GM23338 (cell line): Measurements from ENCODE around the gene IQCM. TPM values are rescaled to one million over a fixed set of nuclear protein-coding genes. Genes with fewer than 3 reads are reported as not detected.

ENCODE experiments used
- ATAC-seq: fragments of 200-7000 bp; cut with Tn5 transposase; 3 replicates; pipeline ENCODE4 v1.9.1; 2020
- DNase-seq: peaks from one replicate; pipeline ENCODE4 v3.0.0-alpha.2; 2015; ENCODE audit warnings: low spot score
- H2AFZ ChIP-seq: fragments of 200-600 bp; sonication (generic); 2 replicates; pipeline ENCODE4 v1.8.0; 2016; ENCODE audit warnings: antibody characterized with exemption, mild to moderate bottlenecking, moderate library complexity
- H3F3A ChIP-seq: fragments of 200-600 bp; sonication (generic); replicated peaks from 2 replicates; pipeline ENCODE4 v1.8.0; 2017; ENCODE audit warnings: antibody characterized with exemption, mixed run types, low read depth
- H3K27ac ChIP-seq: fragments of 200-600 bp; sonication (generic); 2 replicates; pipeline ENCODE4 v1.6.1; 2016; ENCODE audit warnings: low read depth
- H3K27me3 ChIP-seq: fragments of 200-600 bp; sonication (generic); 2 replicates; pipeline ENCODE4 v1.8.0; 2016; ENCODE audit warnings: mild to moderate bottlenecking, mixed run types, moderate library complexity; ENCODE audit not compliant: insufficient read depth
- H3K36me3 ChIP-seq: fragments of 200-600 bp; sonication (generic); 2 replicates; pipeline ENCODE4 v1.8.0; 2016; ENCODE audit warnings: mild to moderate bottlenecking; ENCODE audit not compliant: insufficient read depth
- H3K4me1 ChIP-seq: fragments of 200-600 bp; sonication (generic); 2 replicates; pipeline ENCODE4 v1.8.0; 2016; ENCODE audit warnings: mild to moderate bottlenecking, moderate library complexity; ENCODE audit not compliant: insufficient read depth
- H3K4me2 ChIP-seq: fragments of 200-600 bp; sonication (generic); 2 replicates; pipeline ENCODE4 v1.7.1; 2017; ENCODE audit warnings: mixed run types
- H3K4me3 ChIP-seq: fragments of 200-600 bp; sonication (generic); 2 replicates; pipeline ENCODE4 v1.6.1; 2016; ENCODE audit warnings: mixed run types
- H3K79me2 ChIP-seq: fragments of 200-600 bp; sonication (generic); replicated peaks from 2 replicates; pipeline ENCODE4 v1.8.0; 2017; ENCODE audit warnings: mild to moderate bottlenecking; ENCODE audit not compliant: insufficient read depth
- H3K9me2 ChIP-seq: fragments of 200-600 bp; sonication (generic); 2 replicates; pipeline ENCODE4 v1.8.0; 2017; ENCODE audit not compliant: insufficient read depth
- H4K20me1 ChIP-seq: fragments of 200-600 bp; sonication (generic); replicated peaks from 2 replicates; pipeline ENCODE4 v1.8.0; 2017; ENCODE audit warnings: mild to moderate bottlenecking; ENCODE audit not compliant: insufficient read depth
- H3K27ac Mint-ChIP-seq: 2 replicates; pipeline ENCODE4 v1.8.0; 2020; ENCODE audit warnings: inconsistent platforms, mild to moderate bottlenecking, moderate library complexity, mixed read lengths
- H3K27me3 Mint-ChIP-seq: 3 replicates; pipeline ENCODE4 v1.8.0; 2022; ENCODE audit warnings: low read depth, mild to moderate bottlenecking, moderate library complexity, mixed read lengths, inconsistent platforms; ENCODE audit not compliant: insufficient read depth, poor library complexity
- H3K36me3 Mint-ChIP-seq: 3 replicates; pipeline ENCODE4 v1.8.0; 2021; ENCODE audit warnings: low read depth, mild to moderate bottlenecking, inconsistent platforms, moderate library complexity, mixed read lengths
- H3K4me1 Mint-ChIP-seq: 3 replicates; pipeline ENCODE4 v1.8.0; 2020; ENCODE audit warnings: mild to moderate bottlenecking, inconsistent platforms, mixed read lengths
- H3K4me3 Mint-ChIP-seq: 3 replicates; pipeline ENCODE4 v1.8.0; 2021; ENCODE audit warnings: moderate library complexity, mild to moderate bottlenecking, inconsistent platforms, mixed read lengths
- H3K9me3 Mint-ChIP-seq: 3 replicates; pipeline ENCODE4 v1.8.0; 2020; ENCODE audit warnings: moderate library complexity, mild to moderate bottlenecking, inconsistent platforms, mixed read lengths
- CTCF ChIP-seq, 2 experiments: fragments of 200-600 bp in 1 of 2; sonication (generic) in 1 of 2; conservative IDR thresholded peaks; 2 replicates each; pipeline versions ENCODE4 v1.5.1 to v1.6.1; 2016 to 2017; ENCODE audit warnings: antibody characterized with exemption in 2 of 2, low read depth in 2 of 2, mild to moderate bottlenecking in 2 of 2, moderate library complexity in 1 of 2
- EZH2 ChIP-seq: fragments of 200-600 bp; sonication (generic); IDR thresholded peaks from one replicate; pipeline ENCODE4 v1.8.0; 2017; ENCODE audit warnings: antibody characterized with exemption, mild to moderate bottlenecking, low read depth; ENCODE audit not compliant: unreplicated experiment
- JUNB ChIP-seq: IDR thresholded peaks from one replicate; pipeline ENCODE4 v1.6.1; 2016; ENCODE audit warnings: antibody characterized with exemption; ENCODE audit not compliant: unreplicated experiment
- NANOG ChIP-seq: IDR thresholded peaks from 2 replicates; pipeline ENCODE4 v1.6.1; 2016; ENCODE audit warnings: antibody characterized with exemption, borderline replicate concordance
- POLR2AphosphoS5 ChIP-seq: IDR thresholded peaks from 2 replicates; pipeline ENCODE4 v1.6.1; 2016; ENCODE audit warnings: antibody characterized with exemption, low read depth
- REST ChIP-seq: IDR thresholded peaks from one replicate; pipeline ENCODE4 v1.6.1; 2018; ENCODE audit warnings: antibody characterized with exemption; ENCODE audit not compliant: unreplicated experiment
- STAT1 ChIP-seq: IDR thresholded peaks from one replicate; pipeline ENCODE4 v1.6.1; 2016; ENCODE audit warnings: antibody characterized with exemption; ENCODE audit not compliant: unreplicated experiment
- ZNF114 ChIP-seq: fragments of 250-450 bp; sonication (Bioruptor Pico); IDR thresholded peaks from 2 replicates; pipeline ENCODE4 v1.5.0; 2020; ENCODE audit warnings: mild to moderate bottlenecking, moderate library complexity
- ZNF331 ChIP-seq: fragments of 250-450 bp; sonication (Bioruptor Pico); IDR thresholded peaks from 2 replicates; pipeline ENCODE4 v1.5.0; 2020; ENCODE audit warnings: low read depth, mild to moderate bottlenecking, moderate library complexity
- polyA plus RNA-seq: library from polyadenylated mRNA; unstranded; fragments of >200 nt; fragmentation: Nextera tagmentation; extraction: Ambion mirVana; gene quantifications from 2 replicates; pipeline ENCODE4 v1.2.1, GENCODE V29; 2016
- total RNA-seq: library from RNA; depleted of rRNA; stranded (reverse); fragments of >200 nt; shearing (Covaris generic); gene quantifications from 2 replicates; pipeline ENCODE4 v1.2.3, GENCODE V29; 2014

Gene IQCM
- total and polyA plus RNA-seq, 2 experiments from 2014 or later: not detected

- no peak overlapping the region for H3K4me3 ChIP-seq
- H3K79me2 ChIP-seq: no peaks in the 10 kb centered on the region
- no peak overlapping the region for H3K4me2 ChIP-seq
- H3K9me2 ChIP-seq: no peaks in the 10 kb centered on the region
- TF ChIP-seq ZNF331 (CRISPR knock-in tag) (no peak), REST (no peak), CTCF (conservative IDR thresholded peaks at IDR 0.05; ENCODE audit: low read depth in 2 of 2) (no peak), ZNF114 (CRISPR knock-in tag) (no peak), NANOG (no peak), POLR2AphosphoS5 (no peak), STAT1 (no peak)
- ATAC-seq (no peak), DNase-seq (no peak)
- H4K20me1 ChIP-seq: no peaks in the 10 kb centered on the region
- Mint-ChIP-seq H3K4me3 (no peak overlapping the region), H3K36me3 (no peaks in the 10 kb centered on the region), H3K9me3 (no peaks in the 10 kb centered on the region), H3K4me1 (no peaks in the 10 kb centered on the region), H3K27ac (no peak overlapping the region), H3K27me3 (no peaks in the 10 kb centered on the region)
- H3K27ac ChIP-seq: no peak overlapping the region
- no peaks in the 10 kb centered on the region for H3K27me3 ChIP-seq
- no peaks in the 10 kb centered on the region for H3K36me3 ChIP-seq
- H3F3A ChIP-seq: no peaks in the 10 kb centered on the region
- H2AFZ ChIP-seq: no peak overlapping the region
- no peaks in the 10 kb centered on the region for H3K4me1 ChIP-seq
Measured at GRCh38 chr4:149552601-149553000, 263.0 kb downstream of the IQCM start.

- H3K36me3 ChIP-seq: no peaks in the 10 kb centered on the region
- H3K27ac Mint-ChIP-seq: no peak overlapping the region
- H3K36me3 Mint-ChIP-seq: no peaks in the 10 kb centered on the region
- no peaks in the 10 kb centered on the region for H3K4me1 ChIP-seq
- H3K27ac ChIP-seq: no peak overlapping the region
- no peak overlapping the region for H3K4me2 ChIP-seq
- H3K79me2 ChIP-seq: no peaks in the 10 kb centered on the region
- peak; percentile 92 for ATAC-seq
- H3K4me3 Mint-ChIP-seq: no peak overlapping the region
- no peaks in the 10 kb centered on the region for H4K20me1 ChIP-seq
- no peaks in the 10 kb centered on the region for H3K27me3 ChIP-seq
- peak; percentile 67 for DNase-seq
- no peak overlapping the region for H2AFZ ChIP-seq
- no peaks in the 10 kb centered on the region for H3F3A ChIP-seq
- no peaks in the 10 kb centered on the region for H3K9me3 Mint-ChIP-seq
- no peaks in the 10 kb centered on the region for H3K4me1 Mint-ChIP-seq
- no peak overlapping the region for H3K4me3 ChIP-seq
- H3K27me3 Mint-ChIP-seq: no peaks in the 10 kb centered on the region
- H3K9me2 ChIP-seq: no peaks in the 10 kb centered on the region
- no peak for TF ChIP-seq JUNB
- no peak for TF ChIP-seq EZH2
- peak; percentile 38 to 79; a peak in 3 of 4 replicates for TF ChIP-seq CTCF (conservative IDR thresholded peaks at IDR 0.05; ENCODE audit: low read depth in 2 of 2)
Measured at GRCh38 chr4:149549911-149550310, 265.7 kb downstream of the IQCM start.
